IPS-11a (cell line): Measurements from ENCODE around the gene CAMK2B.

ENCODE experiments used
- H3K4me3 ChIP-seq: one replicate; pipeline ENCODE4 v1.5.1; 2013; ENCODE audit warnings: low read depth, low read length, control low read depth

CAMK2B gene

DNA sequence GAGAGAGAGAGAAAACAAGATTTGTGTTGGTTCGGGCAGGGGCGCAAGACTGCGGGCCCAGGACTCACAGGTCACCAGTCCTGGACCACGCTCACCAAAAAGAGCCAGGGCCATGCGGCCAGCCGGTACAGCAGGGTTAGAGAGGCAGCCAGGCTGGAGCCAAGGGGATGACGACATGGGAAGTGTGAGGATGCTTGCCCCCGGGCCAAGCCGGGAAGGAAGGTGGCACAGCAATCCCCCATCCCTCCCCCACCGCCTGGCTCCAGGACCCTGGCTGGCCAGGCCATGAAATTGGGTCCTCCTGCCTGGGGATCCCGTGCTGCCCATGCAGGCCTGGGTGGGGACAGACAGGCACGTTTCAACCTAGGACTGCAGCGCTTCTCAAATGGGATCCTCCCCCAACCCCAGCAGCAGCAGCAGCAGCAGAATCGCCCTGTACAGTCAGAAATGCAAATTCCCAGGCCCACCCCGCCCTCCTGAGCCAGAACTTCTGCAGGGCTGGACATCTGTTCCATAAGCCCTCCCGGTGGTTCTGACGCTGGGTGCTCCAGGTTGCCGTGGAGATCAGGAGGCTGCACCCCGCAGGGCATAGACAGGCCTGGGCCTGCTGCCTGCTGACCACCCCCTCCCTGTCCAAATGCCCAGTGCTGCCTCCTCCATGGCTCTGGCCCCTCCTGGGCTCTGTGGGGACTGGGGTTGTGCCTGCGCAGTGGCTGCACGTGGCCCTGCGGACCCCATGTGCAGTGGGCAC lies 89.6 kb downstream of the CAMK2B start:
- H3K4me3 ChIP-seq, result no peak overlapping the region

- H3K4me3 ChIP-seq, result no peak overlapping the region
These were observed 90.3 kb downstream of the CAMK2B start for GRCh38 chr7:44235066-44235465.

GRCh38 chr7:44232901-44233715 lies 92.3 kb downstream of the CAMK2B start:
- no peak overlapping the region for H3K4me3 ChIP-seq

DNA sequence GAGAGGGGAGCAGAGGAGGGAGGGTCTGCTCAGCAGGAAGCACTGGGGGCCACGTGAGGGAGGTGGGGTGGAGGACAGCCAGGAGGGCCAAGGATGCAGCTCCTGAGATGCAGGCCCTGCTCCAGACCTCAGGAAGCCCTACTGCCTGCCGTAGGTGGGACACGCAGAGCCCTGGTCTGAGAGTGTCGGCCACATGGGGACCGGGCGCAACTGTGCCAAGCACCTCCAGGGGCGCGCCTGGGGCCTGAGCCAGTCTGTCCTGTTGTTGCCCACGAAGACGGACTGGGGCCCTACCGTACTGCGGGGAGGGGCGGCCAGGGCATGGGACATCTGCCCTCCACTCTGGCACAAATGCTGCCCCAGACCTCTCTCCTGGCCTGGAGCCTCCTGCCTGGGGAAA lies 93.0 kb downstream of the CAMK2B start:
- H3K4me3 ChIP-seq, result no peak overlapping the region

DNA sequence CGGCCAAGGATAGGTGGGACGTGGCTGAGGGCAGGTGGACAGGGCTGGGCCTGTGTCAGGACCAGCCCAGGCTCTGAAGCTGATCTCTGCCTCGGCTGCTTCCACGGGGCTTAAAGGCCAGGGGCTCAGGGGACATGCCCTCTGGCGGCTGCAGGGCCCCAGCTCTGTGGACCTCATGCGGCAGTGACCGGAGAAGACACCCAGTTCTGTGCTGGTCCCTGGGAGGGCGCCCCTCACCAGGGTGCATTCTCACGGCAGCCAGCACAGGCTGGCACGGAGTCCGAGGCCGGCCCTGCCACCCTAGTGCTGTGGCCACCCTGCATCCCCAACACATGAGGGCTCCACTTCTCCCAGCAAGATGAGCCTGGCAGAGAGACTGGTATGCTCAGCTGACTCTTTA lies 94.3 kb downstream of the CAMK2B start:
- H3K4me3 ChIP-seq, result no peak overlapping the region

GRCh38 chr7:44230286-44230685 lies 95.1 kb downstream of the CAMK2B start:
- no peak overlapping the region for H3K4me3 ChIP-seq

GRCh38 chr7:44229546-44230105 lies 95.8 kb downstream of the CAMK2B start:
- H3K4me3 ChIP-seq, result no peak overlapping the region

GRCh38 chr7:44228571-44229350 lies 96.6 kb downstream of the CAMK2B start:
- no peak overlapping the region for H3K4me3 ChIP-seq

- no peak overlapping the region for H3K4me3 ChIP-seq
These were observed 97.5 kb downstream of the CAMK2B start for GRCh38 chr7:44227911-44228310.

GRCh38 chr7:44226396-44226753 lies 99.0 kb downstream of the CAMK2B start:
- no peak overlapping the region for H3K4me3 ChIP-seq

DNA sequence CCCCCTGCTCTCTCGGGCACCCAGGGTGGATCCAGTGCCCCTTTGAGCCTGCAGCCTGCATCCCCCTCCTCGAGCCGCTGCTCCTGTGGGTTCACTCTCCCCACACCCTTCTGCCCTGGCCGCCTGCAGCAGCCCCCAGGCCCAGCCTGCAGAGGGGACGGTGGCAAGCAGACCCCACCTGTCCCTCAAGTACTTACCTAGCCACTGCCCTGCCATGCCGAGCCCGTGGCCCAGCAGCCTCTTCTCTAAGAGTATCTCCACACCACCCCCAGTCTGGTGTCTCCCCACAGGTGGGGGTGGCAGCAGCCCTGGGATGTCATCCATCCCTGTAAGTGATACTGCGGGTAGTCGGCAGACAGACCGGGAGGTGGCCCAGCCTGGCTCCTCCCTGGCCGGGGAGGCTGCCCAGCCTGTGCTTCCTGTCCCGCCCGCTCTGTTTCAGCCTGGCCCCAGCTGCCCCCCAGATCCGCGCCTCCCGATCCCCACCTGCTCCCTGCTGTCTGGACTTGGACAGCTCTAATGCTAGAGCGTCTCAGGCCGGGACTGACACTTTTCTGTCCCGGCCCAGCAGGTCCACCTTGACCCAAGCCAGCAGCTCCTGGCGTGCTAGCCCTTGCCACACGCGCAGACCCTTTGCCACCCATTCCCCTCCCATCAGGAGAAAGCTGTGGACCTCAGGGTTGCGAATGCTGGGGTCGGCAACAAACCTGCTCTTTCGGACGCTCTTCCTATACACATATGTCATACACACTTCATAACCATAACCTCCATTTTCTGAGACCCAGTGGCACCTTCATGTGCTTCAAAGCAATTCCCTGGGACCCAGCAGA lies 99.6 kb downstream of the CAMK2B start:
- H3K4me3 ChIP-seq, result no peak overlapping the region

DNA sequence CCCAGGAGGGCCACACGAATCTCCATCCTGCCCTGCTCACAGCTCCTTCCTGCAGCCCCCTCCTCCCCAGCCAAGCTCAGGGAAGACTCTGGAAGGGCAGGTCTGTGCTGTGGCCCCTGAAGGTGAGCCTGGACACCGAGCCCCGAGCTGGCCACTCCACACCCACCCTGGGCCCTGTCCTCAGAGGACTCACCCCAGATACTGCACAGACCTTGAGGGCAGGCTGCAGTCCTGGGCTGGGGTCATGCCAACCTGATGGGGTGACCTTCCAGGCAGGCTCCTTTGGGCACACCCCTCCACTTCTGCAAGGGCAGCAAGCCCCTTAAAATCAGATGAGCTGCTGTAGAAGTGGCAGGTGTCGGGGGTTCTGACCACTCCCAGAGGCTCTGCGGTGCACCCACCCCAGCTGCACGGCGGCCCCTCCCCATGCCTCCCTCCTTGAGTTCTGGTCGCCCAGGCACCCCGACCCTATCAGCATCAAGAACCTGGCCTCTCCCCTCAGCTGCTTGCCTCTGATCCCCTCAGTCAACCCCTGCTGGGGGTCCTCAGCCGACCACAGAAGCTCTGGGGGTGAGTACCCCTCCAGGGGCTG lies 100.3 kb downstream of the CAMK2B start:
- H3K4me3 ChIP-seq, result no peak overlapping the region

GRCh38 chr7:44224080-44224973 lies 101.1 kb downstream of the CAMK2B start:
- H3K4me3 ChIP-seq, result no peak overlapping the region

DNA sequence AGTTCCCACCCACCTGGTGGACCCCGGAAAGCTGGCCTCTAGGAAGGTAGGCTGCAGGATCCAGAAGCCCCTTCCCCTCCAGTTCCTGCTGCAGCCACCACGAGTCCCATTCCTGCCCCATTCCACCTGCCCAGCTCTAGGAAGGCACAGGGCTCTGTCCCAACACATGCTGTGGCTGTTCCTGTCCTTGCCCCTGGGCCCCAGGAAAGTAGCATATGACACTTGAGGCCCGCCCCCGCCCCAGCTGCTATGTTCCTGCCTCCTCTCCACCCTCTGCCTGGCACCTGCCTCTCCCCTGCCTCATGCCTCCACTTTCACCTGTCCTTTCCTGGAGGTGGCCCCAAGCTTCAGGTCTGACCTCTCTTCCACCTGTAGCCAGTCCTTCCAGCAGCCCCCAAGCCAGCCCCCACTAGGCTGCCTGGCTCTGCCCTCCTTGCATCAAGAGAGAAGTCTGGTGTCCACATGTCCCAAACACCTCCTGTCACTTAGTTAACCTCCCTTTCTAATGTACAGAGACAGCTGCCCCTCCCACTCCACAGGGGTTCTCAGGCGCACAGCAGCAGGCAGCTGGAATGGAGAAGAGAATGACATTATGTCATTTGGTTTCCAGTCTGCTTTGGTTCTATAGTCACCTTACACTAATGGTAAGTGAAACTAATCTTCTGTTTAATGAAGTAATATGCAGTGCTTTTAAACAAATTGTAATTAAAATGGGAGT lies 101.9 kb downstream of the CAMK2B start:
- no peak overlapping the region for H3K4me3 ChIP-seq

GRCh38 chr7:44222776-44223261 lies 102.6 kb downstream of the CAMK2B start:
- no peak overlapping the region for H3K4me3 ChIP-seq

DNA sequence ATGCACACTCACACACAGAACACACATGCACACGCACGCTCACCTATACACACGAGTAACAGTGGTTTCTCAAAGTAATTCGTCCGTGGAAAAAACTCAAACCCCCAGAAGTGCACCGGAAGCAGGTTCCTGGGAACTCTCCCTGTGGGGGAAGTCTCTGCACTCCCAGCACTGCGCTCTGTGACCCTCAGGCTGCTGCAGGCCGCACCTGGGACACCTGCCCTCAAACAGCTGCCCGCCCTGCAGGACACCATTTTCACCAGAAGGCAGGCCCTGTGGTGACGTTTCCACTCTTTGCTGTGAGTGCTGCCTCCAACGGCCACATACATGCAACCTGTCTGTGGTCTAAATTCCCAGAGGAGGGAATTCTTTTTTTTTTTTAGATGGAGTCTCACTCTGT lies 103.3 kb downstream of the CAMK2B start:
- no peak overlapping the region for H3K4me3 ChIP-seq

- H3K4me3 ChIP-seq, result no peak overlapping the region
These were observed 104.1 kb downstream of the CAMK2B start for GRCh38 chr7:44221231-44221791.
